HepG2 (cell line): Measurements from ENCODE around the gene PIP5K1A. TPM values are rescaled to one million over a fixed set of nuclear protein-coding genes. Genes with fewer than 3 reads are reported as not detected.
A peak's percentile ranks its signal among the peaks of the same experiment; 100 is the strongest.

ENCODE experiments used
- AHDC1 ChIP-seq: sonication (generic); formaldehyde crosslinking; IDR thresholded peaks from 2 replicates; pipeline ENCODE4 v1.5.1; 2020; ENCODE audit warnings: mild to moderate bottlenecking, missing genetic modification reagents, borderline replicate concordance
- BRF2 ChIP-seq: sonication (generic); formaldehyde crosslinking; IDR thresholded peaks from 2 replicates; pipeline ENCODE4 v1.8.1; 2022; ENCODE audit warnings: mild to moderate bottlenecking, missing genetic modification reagents
- GFI1 ChIP-seq: sonication (generic); formaldehyde crosslinking; IDR thresholded peaks from 2 replicates; pipeline ENCODE4 v1.5.0; 2020; ENCODE audit warnings: missing genetic modification reagents, mild to moderate bottlenecking, borderline replicate concordance
- GMEB1 ChIP-seq: sonication (generic); formaldehyde crosslinking; IDR thresholded peaks from 2 replicates; pipeline ENCODE4 v1.5.1; 2020; ENCODE audit warnings: missing genetic modification reagents, mild to moderate bottlenecking, borderline replicate concordance
- HOXA9 ChIP-seq: sonication (generic); formaldehyde crosslinking; IDR thresholded peaks from 2 replicates; pipeline ENCODE4 v1.8.1; 2022; ENCODE audit warnings: missing genetic modification reagents, mild to moderate bottlenecking, moderate library complexity, borderline replicate concordance
- JARID2 ChIP-seq: sonication (generic); formaldehyde crosslinking; IDR thresholded peaks from 2 replicates; pipeline ENCODE4 v1.8.1; 2023; ENCODE audit warnings: missing genetic modification reagents, inconsistent platforms; ENCODE audit not compliant: insufficient replicate concordance
- LCORL ChIP-seq, 2 experiments: fragments of 450-650 bp in 1 of 2; sonication (generic) in 1 of 2; formaldehyde crosslinking in 1 of 2; IDR thresholded peaks; 2 replicates each; pipeline versions ENCODE4 v1.5.0 to v1.6.1; 2017 to 2020; ENCODE audit warnings: antibody characterized with exemption in 1 of 2, missing genetic modification reagents in 1 of 2
- NFRKB ChIP-seq: fragments of 450-650 bp; IDR thresholded peaks from 2 replicates; pipeline ENCODE4 v1.6.1; 2017
- SOX5 ChIP-seq: IDR thresholded peaks from 2 replicates; pipeline ENCODE4 v1.6.1; 2016; ENCODE audit warnings: borderline replicate concordance
- THAP8 ChIP-seq: sonication (generic); formaldehyde crosslinking; IDR thresholded peaks from 2 replicates; pipeline ENCODE4 v1.5.1; 2020; ENCODE audit warnings: missing genetic modification reagents, mild to moderate bottlenecking, borderline replicate concordance
- UBTF ChIP-seq: sonication (generic); formaldehyde crosslinking; IDR thresholded peaks from 2 replicates; pipeline ENCODE4 v1.4.0; 2020; ENCODE audit warnings: mild to moderate bottlenecking, missing genetic modification reagents
- YEATS4 ChIP-seq: sonication (generic); formaldehyde crosslinking; IDR thresholded peaks from 2 replicates; pipeline ENCODE4 v1.4.0; 2020; ENCODE audit warnings: missing genetic modification reagents, borderline replicate concordance
- ZKSCAN5 ChIP-seq: sonication (generic); formaldehyde crosslinking; IDR thresholded peaks from 2 replicates; pipeline ENCODE4 v1.5.1; 2020; ENCODE audit warnings: mild to moderate bottlenecking, missing genetic modification reagents
- ZNF343 ChIP-seq: sonication (generic); formaldehyde crosslinking; IDR thresholded peaks from 2 replicates; pipeline ENCODE4 v1.4.0; 2020; ENCODE audit warnings: mild to moderate bottlenecking, missing genetic modification reagents
- ZNF761 ChIP-seq: sonication (generic); formaldehyde crosslinking; conservative IDR thresholded peaks from 2 replicates; pipeline ENCODE4 v1.4.0; 2020; ENCODE audit warnings: mild to moderate bottlenecking, missing genetic modification reagents
- ZSCAN29 ChIP-seq: sonication (generic); formaldehyde crosslinking; conservative IDR thresholded peaks from 2 replicates; pipeline ENCODE4 v1.4.0; 2020; ENCODE audit warnings: mild to moderate bottlenecking, missing genetic modification reagents
- polyA plus RNA-seq, 8 experiments: library from polyadenylated mRNA; depleted of rRNA in 3 of 8; stranded (reverse) in 7 of 8; unstranded in 1 of 8; fragments of >200 nt; fragmentation: Illumina TruSeq in 4 of 8; extraction: Trizol in 4 of 8; gene quantifications; 2 replicates each; pipeline versions ENCODE4 v1.2.1 to v1.2.3, GENCODE V29; 2011 to 2016; ENCODE audit warnings: low read depth in 4 of 8, missing spikeins in 1 of 8, mixed read lengths in 1 of 8; ENCODE audit not compliant: insufficient read depth in 1 of 8
- total RNA-seq, 5 experiments: library from RNA; depleted of rRNA; stranded (reverse); fragments of >200 nt; fragmentation: Illumina TruSeq; extraction: Trizol; gene quantifications; 2 replicates each; pipeline ENCODE4 v1.2.3, GENCODE V29; 2016; ENCODE audit warnings: low read depth in 1 of 5

PIP5K1A gene
- total and polyA plus RNA-seq, 2 of the 13 experiments (the other 11 are each of a cell fraction or from before 2014, with no cell fraction given) = 45.3 to 65.1 TPM

GRCh38 chr1:151282883-151283725 lies 84.8 kb downstream of the PIP5K1A start (continued):
- no peak for TF ChIP-seq AHDC1 (CRISPR knock-in tag)
- no peak for TF ChIP-seq NFRKB
- no peak for TF ChIP-seq LCORL (IDR thresholded peaks at IDR 0.05)
- TF ChIP-seq LCORL (CRISPR knock-in tag; IDR thresholded peaks at IDR 0.05) = 0 out of 2 replicates have a peak, but pooled peaks have one; percentile 5
- TF ChIP-seq GMEB1 (CRISPR knock-in tag) = no peak
- TF ChIP-seq THAP8 (CRISPR knock-in tag) = peak; percentile 66; the same call in 1 of the 2 replicates
- no peak for TF ChIP-seq SOX5 (CRISPR knock-in tag)
- TF ChIP-seq GFI1 (CRISPR knock-in tag) = no peak
- TF ChIP-seq ZNF343 (CRISPR knock-in tag) = peak; percentile 75; the same call in 1 of the 2 replicates
- TF ChIP-seq YEATS4 = no peak
- peak; percentile 82; the same call in 1 of the 2 replicates for TF ChIP-seq HOXA9 (CRISPR knock-in tag)
- peak; percentile 31; the same call in 1 of the 2 replicates for TF ChIP-seq BRF2
- 0 out of 2 replicates have a peak, but pooled peaks have one; percentile 18 for TF ChIP-seq ZSCAN29
- TF ChIP-seq UBTF = 0 out of 2 replicates have a peak, but pooled peaks have one; percentile 7
- no peak for TF ChIP-seq JARID2 (CRISPR knock-in tag)
- no peak for TF ChIP-seq ZKSCAN5 (CRISPR knock-in tag)
- peak; percentile 65; the same call in 1 of the 2 replicates for TF ChIP-seq ZNF761 (CRISPR knock-in tag)
